Lung (tissue), 12 donors: ENCODE measurements around the gene XIRP2. TPM values are rescaled to one million over a fixed set of nuclear protein-coding genes. Genes with fewer than 3 reads are reported as not detected.

Source experiments
- ATAC-seq: fragments of 200-7000 bp; cut with Tn5 transposase; one replicate; pipeline ENCODE4 v1.9.1; 2020; ENCODE audit warnings: moderate number of reproducible peaks; ENCODE audit not compliant: insufficient read depth, low FRiP score
- DNase-seq, 3 donors: peaks; one replicate each; pipeline ENCODE4 v3.0.0-alpha.2; 2013 to 2017
- H3K27ac ChIP-seq, 2 donors: one replicate each; pipeline ENCODE4 v1.5.1; 2013; ENCODE audit warnings: mild to moderate bottlenecking in 2 of 2, moderate library complexity in 2 of 2, control low read depth in 1 of 2, inconsistent platforms in 1 of 2, low read depth in 1 of 2, low read length in 1 of 2
- H3K27me3 ChIP-seq, 3 donors: one replicate each; pipeline ENCODE4 v1.5.1; 2013; ENCODE audit warnings: low read length in 2 of 3; ENCODE audit not compliant: control insufficient read depth in 3 of 3, insufficient read depth in 3 of 3
- H3K36me3 ChIP-seq, 4 donors: one replicate each; pipeline ENCODE4 v1.5.1; 2013; ENCODE audit warnings: low read length in 4 of 4, mild to moderate bottlenecking in 1 of 4, moderate library complexity in 1 of 4; ENCODE audit not compliant: control insufficient read depth in 4 of 4, insufficient read depth in 4 of 4
- H3K4me1 ChIP-seq, 5 donors: one replicate each; pipeline ENCODE4 v1.5.1; 2013; ENCODE audit warnings: low read length in 5 of 5, mild to moderate bottlenecking in 2 of 5, moderate library complexity in 1 of 5; ENCODE audit not compliant: control insufficient read depth in 5 of 5, insufficient read depth in 5 of 5
- H3K4me3 ChIP-seq: one replicate; pipeline ENCODE4 v1.5.1; 2013; ENCODE audit warnings: mild to moderate bottlenecking, control low read depth, moderate library complexity
- H3K9ac ChIP-seq, 2 donors: one replicate each; pipeline ENCODE4 v1.5.1; 2013; ENCODE audit warnings: low read length in 2 of 2, control low read depth in 1 of 2; ENCODE audit not compliant: insufficient read depth in 1 of 2
- H3K9me3 ChIP-seq, 4 donors: one replicate each; pipeline ENCODE4 v1.5.1; 2013; ENCODE audit warnings: low read length in 3 of 4, mild to moderate bottlenecking in 1 of 4, moderate library complexity in 1 of 4; ENCODE audit not compliant: control insufficient read depth in 4 of 4, insufficient read depth in 3 of 4
- WGBS, 2 donors: extraction: QIAGEN DNeasy Blood & Tissue Kit; methylation state at CpG; one replicate each; pipeline ENCODE4 v1.1.7; 2013; 5-methylcytosine and 5-hydroxymethylcytosine counted together
- polyA plus RNA-seq, 2 donors: library from polyadenylated mRNA; stranded (reverse); fragments of 200-250 nt; gene quantifications; one replicate each; pipeline ENCODE4 v1.2.1, GENCODE V29; 2013
- total RNA-seq, 2 donors: library from RNA; depleted of rRNA in 1 of 2; stranded (reverse); fragments of >200 nt in 1 of 2; gene quantifications; one replicate each; pipeline ENCODE4 v1.2.1, GENCODE V29; 2014 to 2021
- TF ChIP-seq, protein P1 (sequence below): IDR thresholded peaks from 2 replicates; pipeline ENCODE4 v1.5.1; 2012; ENCODE audit warnings: mild to moderate bottlenecking; ENCODE audit errors: control extremely low read depth, extremely low read depth
- donor health status: control.
- donor health status: control.
- donor health status: Bipolar disorder and iron deficiency.
- donor health status: healthy.
- donor health status: DM: yes; HTN: yes; CAD: no.

The XIRP2 gene
- total and polyA plus RNA-seq, 4 donors: 0.11 to 0.46 (median 0.14) TPM; not detected in 1

DNA sequence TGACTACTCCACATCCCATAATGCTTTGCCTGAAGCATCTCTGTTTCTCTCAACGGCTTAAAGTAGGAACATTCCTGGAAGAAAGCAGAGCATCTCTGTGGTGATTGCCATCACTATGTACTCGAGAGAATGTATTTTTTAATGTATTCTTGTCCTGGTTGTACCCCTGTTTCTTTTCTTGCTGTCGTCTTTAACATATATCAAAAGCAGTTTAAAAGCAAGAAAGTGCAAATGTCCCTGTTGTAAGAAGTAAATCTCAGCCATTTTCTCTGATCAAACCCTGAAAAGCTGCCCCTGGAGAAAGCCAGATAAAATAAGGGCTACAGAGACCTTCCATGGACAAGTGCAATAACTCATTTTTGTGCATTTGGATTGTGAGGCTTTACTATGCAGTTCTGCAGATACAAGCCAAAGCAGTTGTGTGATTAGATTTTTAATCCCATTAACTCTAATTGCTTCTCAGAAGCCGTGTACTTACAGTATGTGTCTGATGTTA, 70.8 kb downstream of the XIRP2 start:
- 73 to 85% methylated on average over 4 of the region's 4 CpGs for WGBS, 2 donors
- Histone ChIP-seq H3K36me3 (no peaks in the 10 kb centered on the region), H3K9ac (no peak overlapping the region), H3K9me3 (no peaks in the 10 kb centered on the region), H3K27ac (no peak overlapping the region), H3K4me3 (no peak overlapping the region), H3K4me1 (peaks cover 0 to 6% (median 0%) of the 10 kb centered on the region in 5 donors), H3K27me3 (no peaks in the 10 kb centered on the region)
- DNase-seq (no peak), ATAC-seq (no peak)
- TF ChIP-seq, protein P1, sequence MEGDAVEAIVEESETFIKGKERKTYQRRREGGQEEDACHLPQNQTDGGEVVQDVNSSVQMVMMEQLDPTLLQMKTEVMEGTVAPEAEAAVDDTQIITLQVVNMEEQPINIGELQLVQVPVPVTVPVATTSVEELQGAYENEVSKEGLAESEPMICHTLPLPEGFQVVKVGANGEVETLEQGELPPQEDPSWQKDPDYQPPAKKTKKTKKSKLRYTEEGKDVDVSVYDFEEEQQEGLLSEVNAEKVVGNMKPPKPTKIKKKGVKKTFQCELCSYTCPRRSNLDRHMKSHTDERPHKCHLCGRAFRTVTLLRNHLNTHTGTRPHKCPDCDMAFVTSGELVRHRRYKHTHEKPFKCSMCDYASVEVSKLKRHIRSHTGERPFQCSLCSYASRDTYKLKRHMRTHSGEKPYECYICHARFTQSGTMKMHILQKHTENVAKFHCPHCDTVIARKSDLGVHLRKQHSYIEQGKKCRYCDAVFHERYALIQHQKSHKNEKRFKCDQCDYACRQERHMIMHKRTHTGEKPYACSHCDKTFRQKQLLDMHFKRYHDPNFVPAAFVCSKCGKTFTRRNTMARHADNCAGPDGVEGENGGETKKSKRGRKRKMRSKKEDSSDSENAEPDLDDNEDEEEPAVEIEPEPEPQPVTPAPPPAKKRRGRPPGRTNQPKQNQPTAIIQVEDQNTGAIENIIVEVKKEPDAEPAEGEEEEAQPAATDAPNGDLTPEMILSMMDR: no peak

DNA sequence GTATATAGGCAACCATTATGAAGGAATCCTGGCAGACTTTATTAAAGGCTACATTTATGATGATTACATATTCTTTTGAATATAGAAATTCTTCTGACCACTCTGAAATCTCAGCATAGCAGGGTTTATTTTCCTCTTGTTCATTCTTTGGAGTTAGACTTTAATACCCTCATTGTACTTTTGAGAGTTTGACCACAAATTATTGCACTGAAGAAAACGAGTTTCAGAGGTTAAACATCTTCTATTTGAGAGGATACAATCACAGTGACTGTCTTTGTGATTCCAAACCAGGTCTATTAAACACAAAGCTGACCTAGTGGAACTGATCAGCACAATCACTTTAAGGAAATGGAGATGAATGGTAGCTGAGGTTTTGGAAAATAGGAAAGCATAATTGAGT, 71.3 kb downstream of the XIRP2 start:
- Histone ChIP-seq H3K4me1 (peaks cover 0 to 6% (median 0%) of the 10 kb centered on the region in 5 donors), H3K27ac (no peak overlapping the region), H3K9me3 (no peaks in the 10 kb centered on the region), H3K27me3 (no peaks in the 10 kb centered on the region), H3K4me3 (no peak overlapping the region), H3K36me3 (no peaks in the 10 kb centered on the region), H3K9ac (no peak overlapping the region)
- 54 to 70% methylated on average over 1 of the region's 1 CpG for WGBS, 2 donors
- TF ChIP-seq, protein P1: no peak
- ATAC-seq (no peak), DNase-seq (no peak)

DNA sequence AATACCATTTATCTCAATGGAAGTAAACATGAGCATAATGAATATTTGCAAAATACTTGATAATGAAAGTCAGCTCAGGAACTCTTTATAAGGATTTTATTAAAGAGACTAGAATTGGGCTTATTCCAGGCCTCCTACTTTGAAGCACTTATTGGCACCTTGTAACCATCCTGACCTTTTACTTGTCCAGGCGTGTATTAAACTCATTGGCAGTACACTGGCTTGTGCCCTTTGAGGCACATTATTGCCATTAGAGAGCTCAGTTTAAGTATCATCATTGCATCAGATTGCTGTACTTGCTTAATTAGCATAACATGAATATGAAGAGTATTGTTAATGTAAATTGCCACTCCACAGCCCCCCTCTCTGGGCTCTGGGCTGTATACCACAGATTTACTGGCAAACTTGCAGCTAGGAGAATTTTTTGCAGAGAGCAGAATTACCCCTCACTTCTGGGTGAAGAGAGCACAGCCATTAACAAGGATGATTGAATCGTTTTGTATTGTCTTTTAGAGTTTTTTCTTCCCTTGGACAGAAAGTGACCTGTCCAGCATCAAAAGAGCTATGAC, 72.5 kb downstream of the XIRP2 start:
- Histone ChIP-seq H3K36me3 (no peaks in the 10 kb centered on the region), H3K4me3 (no peak overlapping the region), H3K27me3 (no peaks in the 10 kb centered on the region), H3K4me1 (peaks cover 0 to 8% (median 0%) of the 10 kb centered on the region in 5 donors), H3K27ac (no peak overlapping the region), H3K9ac (no peak overlapping the region), H3K9me3 (no peaks in the 10 kb centered on the region)
- ATAC-seq (no peak), DNase-seq (no peak)
- TF ChIP-seq, protein P1: no peak
- WGBS, 2 donors: 63 to 79% methylated on average over 2 of the region's 2 CpGs

DNA sequence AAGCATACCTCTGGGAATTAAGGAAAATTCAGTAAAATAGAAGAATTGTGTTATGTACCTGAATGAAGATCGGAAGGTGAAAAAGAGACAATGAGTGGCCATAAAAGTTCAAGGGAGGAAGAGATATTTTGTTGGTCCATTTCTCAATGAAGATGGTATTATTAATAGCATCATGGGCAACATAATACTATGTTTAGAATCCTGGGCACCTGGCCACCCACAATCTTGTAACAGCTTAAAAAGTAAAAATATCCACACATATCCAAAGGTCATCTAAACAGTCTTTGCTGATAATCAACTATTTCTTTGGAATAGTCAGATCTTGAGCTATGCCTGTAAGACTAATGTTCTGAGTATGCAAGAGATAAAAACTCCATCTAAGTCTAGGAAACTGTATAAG, 73.7 kb downstream of the XIRP2 start:
- H3K27ac ChIP-seq: no peak overlapping the region
- no peak overlapping the region for H3K4me3 ChIP-seq
- ATAC-seq: no peak
- H3K4me1 ChIP-seq: peaks cover 0 to 8% (median 0%) of the 10 kb centered on the region in 5 donors
- no peaks in the 10 kb centered on the region for H3K36me3 ChIP-seq
- 90 to 95% methylated on average over 1 of the region's 1 CpG for WGBS, 2 donors
- H3K9ac ChIP-seq: no peak overlapping the region
- no peak for DNase-seq
- no peaks in the 10 kb centered on the region for H3K27me3 ChIP-seq
- H3K9me3 ChIP-seq: no peaks in the 10 kb centered on the region
- TF ChIP-seq, protein P1: no peak
